ENCODE data around the gene S1PR2. TPM values are rescaled to one million over a fixed set of nuclear protein-coding genes. Genes with fewer than 3 reads are reported as not detected.
"Not testable (repeated sequence)": the region's sequence is repeated elsewhere in the genome, so short reads cannot be mapped to it uniquely, and the experiment has no call there.

S1PR2 gene
- total and polyA plus RNA-seq, 9 of the 15 experiments (the other 6 are each of a cell fraction or from before 2014, with no cell fraction given), result 1.5 to 3.9 (median 2.0) TPM

DNA sequence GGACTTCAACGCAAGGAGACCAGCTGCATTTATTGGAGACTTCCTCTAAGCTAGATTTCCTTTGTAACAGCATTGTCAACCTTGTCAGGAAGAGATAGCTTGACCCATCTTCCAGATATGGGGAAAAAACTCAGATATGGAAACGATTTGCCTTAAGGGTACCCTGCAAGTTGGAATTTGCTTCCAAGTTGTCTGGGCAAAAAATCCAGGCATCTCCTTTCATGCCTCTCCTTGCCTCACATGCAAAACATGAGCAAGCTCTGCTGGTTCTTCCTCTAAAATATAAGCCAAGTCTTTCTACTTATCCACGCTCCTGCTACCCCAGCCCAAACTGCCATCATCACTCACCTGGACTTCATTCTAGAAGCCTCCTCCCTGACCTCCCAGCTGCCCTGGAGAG, 30.0 kb downstream of the S1PR2 start:
- Histone ChIP-seq H2AFZ (ENCODE audit: low read depth, low read length) (no peak overlapping the region), H3K4me3 (no peak overlapping the region), H3K27ac (ENCODE audit: extremely low read depth, low read depth, low read length) (no peak overlapping the region), H3K79me2 (ENCODE audit: control insufficient read depth, insufficient read depth, low read length) (no peaks in the 10 kb centered on the region), H3K9ac (ENCODE audit: insufficient read depth in 1 of 2, low read depth in 2 of 2, low read length in 2 of 2) (no peak overlapping the region), H3K27me3 (ENCODE audit: control insufficient read depth in 2 of 2, insufficient read depth in 2 of 2, low read length in 2 of 2) (no peaks in the 10 kb centered on the region), H3K9me3 (replicated peaks; ENCODE audit: control insufficient read depth, insufficient read depth, low read depth, low read length) (no peaks in the 10 kb centered on the region), H3K4me1 (replicated peaks in 1 of 2; ENCODE audit: control insufficient read depth in 2 of 2, insufficient read depth in 2 of 2, low read length in 2 of 2) (peaks cover under 1 to 3% of the 10 kb centered on the region in 2 experiments; a peak in 1 of 5 replicates), H3K9me1 (ENCODE audit: control insufficient read depth, insufficient read depth, low read length) (no peaks in the 10 kb centered on the region), H3K36me3 (ENCODE audit: control insufficient read depth, insufficient read depth, low read length) (no peaks in the 10 kb centered on the region), H3K4me2 (ENCODE audit: insufficient read depth, low read length) (no peak overlapping the region), H4K20me1 (replicated peaks; ENCODE audit: control insufficient read depth, insufficient read depth, low read length) (no peaks in the 10 kb centered on the region)
- intact Hi-C loops (cut with micrococcal nuclease), result no loop called here
- no peak for TF ChIP-seq FOXM1 (IDR thresholded peaks at IDR 0.05; ENCODE audit: low read depth)
- no peak for TF ChIP-seq FOXM1 (CRISPR knock-in tag; IDR thresholded peaks at IDR 0.05; ENCODE audit: low read depth)
- no peak for TF ChIP-seq SMARCE1 (IDR thresholded peaks at IDR 0.05)
- TF ChIP-seq, protein P1, sequence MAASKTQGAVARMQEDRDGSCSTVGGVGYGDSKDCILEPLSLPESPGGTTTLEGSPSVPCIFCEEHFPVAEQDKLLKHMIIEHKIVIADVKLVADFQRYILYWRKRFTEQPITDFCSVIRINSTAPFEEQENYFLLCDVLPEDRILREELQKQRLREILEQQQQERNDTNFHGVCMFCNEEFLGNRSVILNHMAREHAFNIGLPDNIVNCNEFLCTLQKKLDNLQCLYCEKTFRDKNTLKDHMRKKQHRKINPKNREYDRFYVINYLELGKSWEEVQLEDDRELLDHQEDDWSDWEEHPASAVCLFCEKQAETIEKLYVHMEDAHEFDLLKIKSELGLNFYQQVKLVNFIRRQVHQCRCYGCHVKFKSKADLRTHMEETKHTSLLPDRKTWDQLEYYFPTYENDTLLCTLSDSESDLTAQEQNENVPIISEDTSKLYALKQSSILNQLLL (CRISPR knock-in tag; IDR thresholded peaks at IDR 0.05; ENCODE audit: borderline replicate concordance), result no peak
- TF ChIP-seq NFE2 (IDR thresholded peaks at IDR 0.05; ENCODE audit: low read depth), result no peak
- TF ChIP-seq MAFG (tag; conservative IDR thresholded peaks at IDR 0.05), result no peak
- TF ChIP-seq MTA3 (IDR thresholded peaks at IDR 0.05; ENCODE audit: borderline replicate concordance), result no peak
- TF ChIP-seq, protein P2, sequence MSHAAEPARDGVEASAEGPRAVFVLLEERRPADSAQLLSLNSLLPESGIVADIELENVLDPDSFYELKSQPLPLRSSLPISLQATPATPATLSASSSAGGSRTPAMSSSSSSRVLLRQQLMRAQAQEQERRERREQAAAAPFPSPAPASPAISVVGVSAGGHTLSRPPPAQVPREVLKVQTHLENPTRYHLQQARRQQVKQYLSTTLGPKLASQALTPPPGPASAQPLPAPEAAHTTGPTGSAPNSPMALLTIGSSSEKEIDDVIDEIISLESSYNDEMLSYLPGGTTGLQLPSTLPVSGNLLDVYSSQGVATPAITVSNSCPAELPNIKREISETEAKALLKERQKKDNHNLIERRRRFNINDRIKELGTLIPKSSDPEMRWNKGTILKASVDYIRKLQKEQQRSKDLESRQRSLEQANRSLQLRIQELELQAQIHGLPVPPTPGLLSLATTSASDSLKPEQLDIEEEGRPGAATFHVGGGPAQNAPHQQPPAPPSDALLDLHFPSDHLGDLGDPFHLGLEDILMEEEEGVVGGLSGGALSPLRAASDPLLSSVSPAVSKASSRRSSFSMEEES (CRISPR knock-in tag; IDR thresholded peaks at IDR 0.05), result no peak
- no peak for TF ChIP-seq HOXB6 (CRISPR knock-in tag; IDR thresholded peaks at IDR 0.05; ENCODE audit: borderline replicate concordance)
- TF ChIP-seq, protein P3, sequence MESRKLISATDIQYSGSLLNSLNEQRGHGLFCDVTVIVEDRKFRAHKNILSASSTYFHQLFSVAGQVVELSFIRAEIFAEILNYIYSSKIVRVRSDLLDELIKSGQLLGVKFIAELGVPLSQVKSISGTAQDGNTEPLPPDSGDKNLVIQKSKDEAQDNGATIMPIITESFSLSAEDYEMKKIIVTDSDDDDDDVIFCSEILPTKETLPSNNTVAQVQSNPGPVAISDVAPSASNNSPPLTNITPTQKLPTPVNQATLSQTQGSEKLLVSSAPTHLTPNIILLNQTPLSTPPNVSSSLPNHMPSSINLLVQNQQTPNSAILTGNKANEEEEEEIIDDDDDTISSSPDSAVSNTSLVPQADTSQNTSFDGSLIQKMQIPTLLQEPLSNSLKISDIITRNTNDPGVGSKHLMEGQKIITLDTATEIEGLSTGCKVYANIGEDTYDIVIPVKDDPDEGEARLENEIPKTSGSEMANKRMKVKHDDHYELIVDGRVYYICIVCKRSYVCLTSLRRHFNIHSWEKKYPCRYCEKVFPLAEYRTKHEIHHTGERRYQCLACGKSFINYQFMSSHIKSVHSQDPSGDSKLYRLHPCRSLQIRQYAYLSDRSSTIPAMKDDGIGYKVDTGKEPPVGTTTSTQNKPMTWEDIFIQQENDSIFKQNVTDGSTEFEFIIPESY (CRISPR knock-in tag; IDR thresholded peaks at IDR 0.05), result no peak
- no peak for TF ChIP-seq RBM22 (IDR thresholded peaks at IDR 0.05; ENCODE audit: low read depth, low read length, poor library complexity, severe bottlenecking)
- TF ChIP-seq ZNF253 (CRISPR knock-in tag; conservative IDR thresholded peaks at IDR 0.05), result no peak
- BruUV-seq (replicated peaks), result no TSS peak
- FAIRE-seq (no peak), ATAC-seq (no peak), DNase-seq (ENCODE audit: extremely low read depth in 1 of 4, low spot score in 3 of 4) (no peak)
- in situ Hi-C loops (cut with MboI), result no loop called here
- 38% methylated on average over 3 of the region's 3 CpGs for WGBS (ENCODE audit: insufficient coverage, low coverage, missing lambda C conversion rate)
- POLR2A ChIA-PET, result interaction anchor here (0.6 to 1.2 kb wide), 6 partner anchors 9 to 67 kb away, joined by 3 to 4 read pairs (median 3); no protein-coding TSS in a partner anchor
- CTCF ChIA-PET (ENCODE audit: low intra/inter-chr PET ratio), result interaction anchor here (0.7 kb wide), 1 partner anchor 94 kb away, joined by 3 read pairs; no protein-coding TSS in a partner anchor

DNA sequence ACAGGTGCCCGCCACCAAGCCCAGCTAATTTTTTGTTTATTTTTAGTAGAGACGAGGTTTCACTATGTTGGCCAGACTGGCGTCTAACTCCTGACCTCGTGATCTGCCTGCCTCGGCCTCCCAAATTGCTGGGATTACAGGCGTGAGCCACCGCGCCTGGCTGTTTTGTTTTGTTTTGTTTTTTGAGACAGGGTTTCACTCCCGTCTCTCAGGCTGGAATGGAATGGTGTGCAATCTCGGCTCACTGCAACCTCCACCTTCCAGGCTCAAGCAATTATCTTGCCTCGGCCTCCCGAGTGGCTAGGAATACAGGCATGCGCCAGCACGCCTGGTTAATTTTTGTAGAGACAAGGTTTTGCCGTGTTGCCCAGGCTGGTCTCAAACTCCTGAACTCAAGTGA, 31.0 kb downstream of the S1PR2 start:
- H3K9ac ChIP-seq (ENCODE audit: insufficient read depth in 1 of 2, low read depth in 2 of 2, low read length in 2 of 2); H3K9me1 ChIP-seq (ENCODE audit: control insufficient read depth, insufficient read depth, low read length); H3K4me3 ChIP-seq; H3K9me3 ChIP-seq (replicated peaks; ENCODE audit: control insufficient read depth, insufficient read depth, low read depth, low read length); ATAC-seq; CTCF ChIA-PET (ENCODE audit: low intra/inter-chr PET ratio); H3K27ac ChIP-seq (ENCODE audit: extremely low read depth, low read depth, low read length); intact Hi-C loops (cut with micrococcal nuclease); H3K79me2 ChIP-seq (ENCODE audit: control insufficient read depth, insufficient read depth, low read length); BruUV-seq (replicated peaks); H4K20me1 ChIP-seq (replicated peaks; ENCODE audit: control insufficient read depth, insufficient read depth, low read length); H3K4me2 ChIP-seq (ENCODE audit: insufficient read depth, low read length); FAIRE-seq; DNase-seq (ENCODE audit: extremely low read depth in 1 of 4, low spot score in 3 of 4); H3K36me3 ChIP-seq (ENCODE audit: control insufficient read depth, insufficient read depth, low read length); in situ Hi-C loops (cut with MboI); H3K27me3 ChIP-seq (ENCODE audit: control insufficient read depth in 2 of 2, insufficient read depth in 2 of 2, low read length in 2 of 2): not testable (repeated sequence)
- Histone ChIP-seq H2AFZ (ENCODE audit: low read depth, low read length) (0 out of 2 replicates have a peak overlapping the region, but pooled peaks have one; percentile 84), H3K4me1 (replicated peaks in 1 of 2; ENCODE audit: control insufficient read depth in 2 of 2, insufficient read depth in 2 of 2, low read length in 2 of 2) (peaks cover 3 to 11% of the 10 kb centered on the region in 2 experiments; a peak in 4 of 5 replicates)
- WGBS (ENCODE audit: insufficient coverage, low coverage, missing lambda C conversion rate), result 77% methylated on average over 14 of the region's 15 CpGs
- POLR2A ChIA-PET, result interaction anchor here (0.8 kb wide), 1 partner anchor 10 kb away, joined by 3 read pairs; no protein-coding TSS in a partner anchor

Measured in K562 (cell line).